Activated B cell treated with CpG ODN at 0.5 μM for 24 hours (primary cell): ENCODE data around the gene ARHGAP42. TPM values are rescaled to one million over a fixed set of nuclear protein-coding genes. Genes with fewer than 3 reads are reported as not detected.

Experiments
- ATAC-seq: fragments of 200-7000 bp; cut with Tn5 transposase; one replicate; pipeline ENCODE4 v1.10.0; 2021; ENCODE audit warnings: low read depth, mild to moderate bottlenecking, moderate library complexity
- CTCF ChIA-PET: fragments of 350-600 bp; sonication (Branson Sonifier 250); formaldehyde crosslinking; loops from one replicate; lab custom pipeline; 2021; ENCODE audit warnings: antibody characterized with exemption; lab: Charles Lee
- POLR2A ChIA-PET: fragments of 350-600 bp; sonication (Branson Sonifier 250); formaldehyde crosslinking; loops from one replicate; lab custom pipeline; 2021; ENCODE audit warnings: antibody characterized with exemption; lab: Charles Lee
- DNase-seq: peaks from one replicate; pipeline ENCODE4 v3.0.0; 2022
- H3K27ac Mint-ChIP-seq: one replicate; pipeline ENCODE4 v1.8.0; 2020; ENCODE audit warnings: mixed read lengths
- H3K27me3 Mint-ChIP-seq: one replicate; pipeline ENCODE4 v1.8.0; 2021; ENCODE audit warnings: mixed read lengths
- H3K36me3 Mint-ChIP-seq: one replicate; pipeline ENCODE4 v1.8.0; 2021; ENCODE audit warnings: low read depth, mixed read lengths
- H3K4me1 Mint-ChIP-seq: one replicate; pipeline ENCODE4 v1.8.0; 2021; ENCODE audit warnings: mixed read lengths
- H3K4me3 Mint-ChIP-seq: one replicate; pipeline ENCODE4 v1.8.0; 2020; ENCODE audit warnings: mild to moderate bottlenecking, mixed read lengths
- H3K9me3 Mint-ChIP-seq: one replicate; pipeline ENCODE4 v1.8.0; 2020; ENCODE audit warnings: mixed read lengths
- intact Hi-C: fragments of 100-400 bp; cut with micrococcal nuclease; formaldehyde crosslinking; loops from one replicate; pipeline ENCODE4 v1.15.1; 2024
- total RNA-seq: library from RNA; stranded (reverse); gene quantifications from 2 replicates; pipeline ENCODE4 v1.2.3, GENCODE V29; 2022
- TF ChIP-seq, protein P1 (sequence below): fragments of 200-600 bp; IDR thresholded peaks from one replicate; pipeline ENCODE4 v1.8.0; 2022; ENCODE audit warnings: antibody characterized with exemption, mild to moderate bottlenecking

ARHGAP42 gene
- total RNA-seq, 1 donor from 2014 or later: 4.9 TPM

GRCh38 chr11:100640646-100641045 is 46.4 kb upstream of the ARHGAP42 start:
- H3K36me3 Mint-ChIP-seq: no peaks in the 10 kb centered on the region
- no peaks in the 10 kb centered on the region for H3K4me1 Mint-ChIP-seq
- DNase-seq (no peak), ATAC-seq (no peak)
- ChIA-PET POLR2A (no interaction called here), CTCF (no interaction called here)
- no peak overlapping the region for H3K27ac Mint-ChIP-seq
- H3K9me3 Mint-ChIP-seq: no peaks in the 10 kb centered on the region
- TF ChIP-seq, protein P1, sequence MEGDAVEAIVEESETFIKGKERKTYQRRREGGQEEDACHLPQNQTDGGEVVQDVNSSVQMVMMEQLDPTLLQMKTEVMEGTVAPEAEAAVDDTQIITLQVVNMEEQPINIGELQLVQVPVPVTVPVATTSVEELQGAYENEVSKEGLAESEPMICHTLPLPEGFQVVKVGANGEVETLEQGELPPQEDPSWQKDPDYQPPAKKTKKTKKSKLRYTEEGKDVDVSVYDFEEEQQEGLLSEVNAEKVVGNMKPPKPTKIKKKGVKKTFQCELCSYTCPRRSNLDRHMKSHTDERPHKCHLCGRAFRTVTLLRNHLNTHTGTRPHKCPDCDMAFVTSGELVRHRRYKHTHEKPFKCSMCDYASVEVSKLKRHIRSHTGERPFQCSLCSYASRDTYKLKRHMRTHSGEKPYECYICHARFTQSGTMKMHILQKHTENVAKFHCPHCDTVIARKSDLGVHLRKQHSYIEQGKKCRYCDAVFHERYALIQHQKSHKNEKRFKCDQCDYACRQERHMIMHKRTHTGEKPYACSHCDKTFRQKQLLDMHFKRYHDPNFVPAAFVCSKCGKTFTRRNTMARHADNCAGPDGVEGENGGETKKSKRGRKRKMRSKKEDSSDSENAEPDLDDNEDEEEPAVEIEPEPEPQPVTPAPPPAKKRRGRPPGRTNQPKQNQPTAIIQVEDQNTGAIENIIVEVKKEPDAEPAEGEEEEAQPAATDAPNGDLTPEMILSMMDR: no peak
- intact Hi-C loops: no loop called here
- H3K27me3 Mint-ChIP-seq: peaks cover 13% of the 10 kb centered on the region
- no peak overlapping the region for H3K4me3 Mint-ChIP-seq

DNA sequence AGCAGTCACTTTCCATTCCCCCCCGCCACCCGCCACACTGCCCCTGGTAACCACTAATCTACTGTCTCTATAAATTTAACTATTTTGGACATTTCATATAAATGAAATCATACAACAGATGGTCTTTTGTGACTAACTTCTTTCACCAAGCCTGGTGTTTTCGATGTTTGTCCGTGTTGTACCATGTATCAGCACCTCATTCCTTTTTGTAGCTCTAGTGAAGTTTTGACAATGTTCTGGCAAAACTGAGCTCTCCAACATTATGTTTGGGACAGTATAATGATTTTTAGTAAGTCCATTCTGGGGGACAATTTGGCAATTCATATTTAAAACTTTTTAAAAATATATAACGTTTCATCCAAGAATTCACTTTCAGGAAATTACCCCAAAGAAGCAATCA is 45.6 kb upstream of the ARHGAP42 start:
- Mint-ChIP-seq H3K27ac (no peak overlapping the region), H3K4me1 (peaks cover 3% of the 10 kb centered on the region), H3K36me3 (no peaks in the 10 kb centered on the region), H3K27me3 (peaks cover 12% of the 10 kb centered on the region), H3K4me3 (no peak overlapping the region), H3K9me3 (no peaks in the 10 kb centered on the region)
- ChIA-PET POLR2A (interaction anchor here (0.6 kb wide), 1 partner anchor 33 kb away, joined by 3 read pairs; no protein-coding TSS in a partner anchor), CTCF (no interaction called here)
- intact Hi-C loops: no loop called here
- TF ChIP-seq, protein P1: no peak
- no peak for DNase-seq
- no peak for ATAC-seq

DNA sequence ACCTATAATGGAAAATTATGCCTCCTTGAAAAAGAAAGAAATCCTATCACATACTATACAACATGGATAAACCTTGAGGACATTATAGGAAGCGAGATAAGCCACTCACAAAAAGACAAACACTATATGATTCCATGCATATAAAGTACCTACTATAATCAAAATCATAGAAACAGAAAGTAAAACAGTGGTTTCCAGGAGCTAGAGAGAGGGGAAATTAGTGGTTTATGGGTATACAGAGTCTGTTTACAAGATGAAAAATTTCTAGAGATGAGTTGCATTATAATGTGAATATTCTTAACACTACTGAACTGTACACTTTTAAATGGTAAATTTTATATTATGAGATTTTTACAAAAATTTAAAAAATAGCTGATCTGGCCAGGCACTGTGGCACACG is 40.5 kb upstream of the ARHGAP42 start:
- Mint-ChIP-seq H3K4me3 (no peak overlapping the region), H3K9me3 (peaks cover 2% of the 10 kb centered on the region), H3K36me3 (no peaks in the 10 kb centered on the region), H3K4me1 (peaks cover 4% of the 10 kb centered on the region), H3K27ac (no peak overlapping the region), H3K27me3 (peaks cover 14% of the 10 kb centered on the region)
- DNase-seq: no peak
- TF ChIP-seq, protein P1: no peak
- ATAC-seq: no peak
- POLR2A ChIA-PET: no interaction called here
- intact Hi-C loops: no loop called here
- CTCF ChIA-PET: no interaction called here

DNA sequence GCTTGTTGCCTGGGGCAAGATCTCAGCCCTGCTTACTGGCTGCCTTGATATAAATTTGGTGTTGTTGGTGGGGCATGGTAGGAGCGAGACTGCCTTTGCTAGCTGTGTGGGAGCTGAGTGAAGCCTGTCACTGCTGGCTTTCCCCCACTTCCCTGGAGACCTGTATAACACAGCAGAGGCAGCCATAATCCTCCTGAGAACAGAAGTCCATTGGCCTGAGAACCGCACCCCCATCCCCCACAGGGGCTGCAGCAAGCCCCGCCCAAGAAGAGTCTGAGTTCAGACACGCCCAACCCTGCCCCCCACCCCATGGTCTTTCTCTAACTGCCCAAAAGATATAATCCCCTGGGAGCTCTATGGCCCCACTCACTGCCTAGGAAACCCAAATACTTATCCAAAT is 39.2 kb upstream of the ARHGAP42 start:
- ChIA-PET POLR2A (no interaction called here), CTCF (no interaction called here)
- H3K27ac Mint-ChIP-seq: no peak overlapping the region
- no peak for DNase-seq
- peaks cover 4% of the 10 kb centered on the region for H3K4me1 Mint-ChIP-seq
- peaks cover 10% of the 10 kb centered on the region for H3K27me3 Mint-ChIP-seq
- no peak for ATAC-seq
- TF ChIP-seq, protein P1: no peak
- no peaks in the 10 kb centered on the region for H3K36me3 Mint-ChIP-seq
- H3K4me3 Mint-ChIP-seq: no peak overlapping the region
- peaks cover 6% of the 10 kb centered on the region for H3K9me3 Mint-ChIP-seq
- intact Hi-C loops: no loop called here

DNA sequence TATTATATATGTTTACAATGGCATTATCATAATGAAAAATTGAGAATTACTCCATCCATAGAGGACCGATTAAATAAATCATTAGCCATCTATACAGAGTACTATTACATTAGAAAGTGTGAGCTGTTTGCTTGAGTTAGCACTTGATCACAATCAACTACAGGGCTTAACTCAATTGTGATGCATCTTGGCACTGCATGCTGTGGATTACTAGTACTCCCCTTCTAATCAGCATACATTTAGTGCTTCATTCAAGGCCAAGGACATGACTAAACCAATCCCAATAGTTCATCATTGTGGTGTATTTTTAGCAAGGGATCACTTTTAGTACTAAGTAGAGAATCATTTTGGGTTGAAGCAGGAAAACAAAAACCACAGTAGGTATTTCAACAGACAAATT is 23.5 kb upstream of the ARHGAP42 start:
- intact Hi-C loops: no loop called here
- POLR2A ChIA-PET: no interaction called here
- ATAC-seq (no peak), DNase-seq (no peak)
- Mint-ChIP-seq H3K4me3 (no peak overlapping the region), H3K36me3 (no peaks in the 10 kb centered on the region), H3K27ac (no peak overlapping the region), H3K4me1 (no peaks in the 10 kb centered on the region), H3K27me3 (no peaks in the 10 kb centered on the region), H3K9me3 (no peaks in the 10 kb centered on the region)
- CTCF ChIA-PET: no interaction called here
- TF ChIP-seq, protein P1: no peak
